GM21576 (cell line): ENCODE measurements around the gene OBP2B.
"Not testable (repeated sequence)": the region's sequence is repeated elsewhere in the genome, so short reads cannot be mapped to it uniquely, and the experiment has no call there.

ENCODE experiments used
- ATAC-seq: cut with Tn5 transposase; IDR thresholded peaks from one replicate; pipeline ENCODE4 v1.9.1; 2021; ENCODE audit warnings: mild to moderate bottlenecking, moderate library complexity; ENCODE audit not compliant: unreplicated experiment

The OBP2B gene

GRCh38 chr9:133169687-133170086 is 39.4 kb downstream of the OBP2B start:
- ATAC-seq, result not testable (repeated sequence)

- no peak for ATAC-seq
Measured at GRCh38 chr9:133169102-133169501, 39.9 kb downstream of the OBP2B start.

GRCh38 chr9:133168432-133168831 is 40.6 kb downstream of the OBP2B start:
- no peak for ATAC-seq

- ATAC-seq, result no peak
Measured at GRCh38 chr9:133167769-133168168, 41.3 kb downstream of the OBP2B start.

GRCh38 chr9:133167096-133167730 is 41.8 kb downstream of the OBP2B start:
- no peak for ATAC-seq

GRCh38 chr9:133166392-133166791 is 42.7 kb downstream of the OBP2B start:
- no peak for ATAC-seq

- no peak for ATAC-seq
Measured at GRCh38 chr9:133165452-133165730, 43.7 kb downstream of the OBP2B start.

GRCh38 chr9:133164191-133164590 is 44.9 kb downstream of the OBP2B start:
- no peak for ATAC-seq

- no peak for ATAC-seq
Measured at GRCh38 chr9:133163504-133164172, 45.4 kb downstream of the OBP2B start, which contains the start of gene GBGT1. TSS of gene GBGT1 (minus strand) at chr9:133163914. CDS start at chr9:133162412, 1,502 bp downstream.

GRCh38 chr9:133162861-133163503 is 46.1 kb downstream of the OBP2B start:
- ATAC-seq, result no peak

- ATAC-seq, result no peak
Measured at GRCh38 chr9:133161547-133161950, 47.5 kb downstream of the OBP2B start.

- ATAC-seq, result no peak
Measured at GRCh38 chr9:133160742-133161546, 48.1 kb downstream of the OBP2B start.

GRCh38 chr9:133158695-133159094 is 50.4 kb downstream of the OBP2B start:
- no peak for ATAC-seq
